NCI-H345 (cell line): ENCODE results near the gene ATF7.
"Not testable (repeated sequence)": the region's sequence is repeated elsewhere in the genome, so short reads cannot be mapped to it uniquely, and the experiment has no call there.

Source experiments
- DNase-seq: peaks from one replicate; lab custom pipeline; 2025; lab: John Stamatoyannopoulos, UW

Gene ATF7

GRCh38 chr12:53626702-53627169 is 554 bp upstream of the ATF7 start:
- no peak for DNase-seq

GRCh38 chr12:53625373-53625945 is 723 bp downstream of the ATF7 start:
- no peak for DNase-seq

- DNase-seq = no peak
These were observed 1.2 kb downstream of the ATF7 start for GRCh38 chr12:53624956-53625355.

DNA sequence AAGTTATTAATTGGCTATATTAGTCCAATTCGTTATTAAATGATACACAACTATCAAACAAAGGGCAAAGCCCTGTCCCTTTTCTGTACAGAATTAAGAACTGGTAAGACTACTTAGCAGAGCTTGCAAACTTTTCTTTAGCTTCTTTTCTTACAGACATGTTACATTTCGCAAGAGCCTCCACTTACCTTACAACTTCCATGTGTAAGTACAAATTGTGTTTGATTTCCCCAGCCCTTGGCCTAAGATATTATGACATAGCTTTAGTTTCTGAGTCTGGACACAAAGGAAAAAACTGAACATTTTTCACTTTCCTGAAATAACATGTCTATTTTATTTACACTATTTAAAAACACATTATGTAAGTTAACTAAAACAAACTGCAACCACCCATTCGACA is 1.7 kb downstream of the ATF7 start:
- no peak for DNase-seq

- DNase-seq = no peak
These were observed 2.4 kb downstream of the ATF7 start for GRCh38 chr12:53623548-53624385.

DNA sequence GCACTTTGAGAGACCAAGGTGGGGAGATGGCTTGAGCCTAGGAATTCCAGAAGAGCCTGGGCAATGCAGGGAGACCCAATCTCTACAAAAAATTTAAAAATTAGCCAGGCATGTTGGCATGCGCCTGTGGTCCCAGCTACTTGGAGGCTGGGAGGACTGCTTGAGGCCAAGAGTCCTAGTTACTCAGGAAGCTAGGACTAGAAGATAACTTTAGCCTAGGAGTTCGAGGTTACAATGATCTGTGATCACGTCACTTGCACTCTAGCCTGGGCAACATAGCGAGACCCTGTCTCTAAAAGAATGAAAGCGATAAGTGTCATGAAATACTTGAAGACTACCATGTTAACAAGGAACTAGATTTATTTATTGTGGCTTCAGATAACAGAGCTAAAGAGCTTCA is 3.5 kb downstream of the ATF7 start:
- DNase-seq = no peak

- DNase-seq = no peak
These were observed 7.9 kb downstream of the ATF7 start for GRCh38 chr12:53618275-53618674.

DNA sequence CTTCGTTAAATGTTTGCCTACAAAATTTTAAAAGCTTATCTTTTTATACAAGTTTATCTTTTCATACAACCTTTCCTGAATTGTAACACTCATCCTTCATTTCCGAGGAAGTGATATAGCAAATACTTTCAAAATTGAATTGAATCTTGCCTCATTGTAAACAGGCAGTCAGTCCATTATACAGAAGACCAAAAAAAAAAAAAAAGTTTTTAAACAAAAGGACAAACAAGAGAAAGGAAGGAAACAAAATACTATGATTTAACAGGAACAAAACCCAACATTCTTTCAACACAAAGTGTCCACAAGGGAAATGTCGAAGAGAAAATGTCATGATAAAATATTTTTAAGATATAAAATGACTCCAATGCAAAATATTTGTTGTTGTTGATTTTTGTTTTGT is 8.5 kb downstream of the ATF7 start:
- DNase-seq = no peak

- DNase-seq = no peak
These were observed 9.2 kb downstream of the ATF7 start for GRCh38 chr12:53616950-53617349.

DNA sequence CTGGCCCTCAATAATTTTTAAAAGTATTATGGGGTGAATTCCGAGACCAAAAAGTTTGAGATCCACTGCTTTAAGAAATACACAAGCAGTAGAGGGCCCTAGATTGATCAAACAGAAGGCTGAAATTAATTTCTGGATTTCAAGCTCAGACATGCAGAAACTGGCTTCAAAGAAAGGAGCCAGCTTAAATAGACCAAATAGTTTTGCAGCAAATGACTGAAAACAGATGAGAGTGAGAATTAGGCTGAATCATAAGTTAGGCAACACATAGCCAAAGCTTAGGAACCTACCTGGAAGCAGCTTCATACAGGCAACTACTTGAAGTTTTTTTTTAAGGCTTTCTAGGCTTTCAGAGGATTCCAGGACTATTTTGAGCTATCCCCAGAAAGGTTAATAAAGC is 12.4 kb downstream of the ATF7 start:
- no peak for DNase-seq

- no peak for DNase-seq
These were observed 13.2 kb downstream of the ATF7 start for GRCh38 chr12:53612978-53613377.

GRCh38 chr12:53611304-53611703 is 14.9 kb downstream of the ATF7 start:
- no peak for DNase-seq

GRCh38 chr12:53606688-53607087 is 19.5 kb downstream of the ATF7 start:
- DNase-seq = not testable (repeated sequence)

DNA sequence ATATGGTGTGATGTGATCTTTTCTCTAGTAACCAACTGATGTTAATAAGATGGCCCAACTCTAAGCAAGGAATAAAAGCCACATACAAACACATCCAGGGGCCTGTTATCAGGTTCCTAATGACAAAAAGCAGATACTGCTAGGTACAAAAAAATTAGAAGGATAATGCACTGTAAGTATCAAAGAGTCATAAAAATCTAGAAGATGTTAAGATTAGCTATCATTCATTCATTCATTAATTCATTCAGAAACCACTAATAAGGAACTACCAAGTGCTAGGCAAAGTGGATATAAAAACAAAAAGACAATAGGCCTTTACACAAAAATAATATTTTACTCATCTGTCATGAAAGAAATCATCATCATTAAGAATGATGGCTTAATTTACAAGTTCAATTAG is 21.6 kb downstream of the ATF7 start:
- no peak for DNase-seq

DNA sequence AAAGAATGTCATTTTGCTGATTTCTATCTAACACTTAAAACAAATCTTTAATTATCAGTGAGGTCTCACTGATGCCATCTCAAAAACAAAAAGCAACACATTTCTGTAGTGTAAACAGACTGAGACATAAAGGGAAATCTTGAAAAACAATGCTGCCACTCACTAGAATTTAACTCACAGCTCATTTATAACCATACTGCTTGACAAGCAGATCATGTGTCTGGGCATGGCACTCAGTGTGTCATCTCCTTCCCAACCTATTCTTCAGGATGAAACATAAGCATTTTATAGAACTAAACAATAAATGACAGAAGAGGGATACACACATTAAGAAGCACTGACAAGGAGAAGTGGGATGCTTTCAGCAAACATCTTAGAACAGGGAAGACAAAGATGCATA is 22.4 kb downstream of the ATF7 start:
- DNase-seq = no peak

- no peak for DNase-seq
These were observed 23.0 kb downstream of the ATF7 start for GRCh38 chr12:53603196-53603595.

DNA sequence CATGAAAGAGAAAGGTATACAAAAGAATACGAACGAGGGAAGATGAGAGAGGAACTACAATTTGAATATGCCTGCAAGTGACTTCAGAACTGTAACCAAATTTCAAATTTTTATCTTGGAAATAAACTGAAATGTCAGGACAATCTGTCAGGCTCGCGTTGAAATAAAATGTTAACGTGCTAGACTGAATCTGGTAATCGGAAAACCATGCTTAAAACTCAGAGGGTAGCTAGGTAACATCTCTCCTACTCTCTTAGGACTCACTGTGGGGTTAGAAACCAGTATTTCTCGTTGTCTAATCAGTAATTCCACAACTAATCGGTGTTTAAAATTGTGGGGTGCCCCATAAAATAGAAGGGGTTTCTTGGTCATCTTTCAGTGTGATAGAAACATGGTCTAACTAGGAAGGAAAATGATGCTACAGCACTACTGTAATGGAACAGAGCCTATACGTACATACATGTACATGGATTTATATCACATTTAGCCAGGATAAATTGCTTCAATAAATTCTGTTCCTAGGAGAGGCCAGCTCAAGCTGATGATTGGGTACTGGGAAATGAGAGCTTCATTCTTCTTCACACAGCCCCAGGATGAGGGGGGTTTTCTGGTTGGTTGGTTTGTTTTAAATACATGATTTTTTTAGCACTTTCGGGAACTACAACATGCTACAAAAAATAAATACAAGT is 23.9 kb downstream of the ATF7 start:
- DNase-seq = no peak

DNA sequence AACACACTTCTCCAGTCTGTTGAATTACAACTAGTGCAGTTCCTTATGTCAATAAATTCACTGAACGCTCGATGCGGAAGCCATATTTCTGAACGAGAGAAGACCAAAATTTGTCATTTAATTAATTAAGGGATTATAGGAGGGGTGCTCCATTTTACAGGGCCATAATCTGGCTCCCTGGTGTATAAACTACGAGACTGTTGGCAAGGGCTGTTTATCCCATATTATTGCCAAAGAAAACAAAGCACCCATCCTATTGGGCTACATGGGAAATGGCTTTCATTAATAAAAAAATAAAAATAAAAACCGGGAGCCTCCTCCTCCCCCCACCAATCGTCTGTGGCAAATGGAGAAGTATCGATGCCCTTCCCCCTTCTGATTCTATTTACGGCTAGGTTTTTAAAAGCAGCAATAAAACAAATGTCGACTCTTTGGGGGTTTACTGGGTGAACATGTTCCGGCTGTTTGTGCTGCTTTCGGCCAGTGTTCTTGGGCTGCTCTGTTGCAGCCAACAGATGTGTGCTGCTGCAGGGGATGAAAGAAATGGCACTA is 24.8 kb downstream of the ATF7 start:
- DNase-seq = no peak

DNA sequence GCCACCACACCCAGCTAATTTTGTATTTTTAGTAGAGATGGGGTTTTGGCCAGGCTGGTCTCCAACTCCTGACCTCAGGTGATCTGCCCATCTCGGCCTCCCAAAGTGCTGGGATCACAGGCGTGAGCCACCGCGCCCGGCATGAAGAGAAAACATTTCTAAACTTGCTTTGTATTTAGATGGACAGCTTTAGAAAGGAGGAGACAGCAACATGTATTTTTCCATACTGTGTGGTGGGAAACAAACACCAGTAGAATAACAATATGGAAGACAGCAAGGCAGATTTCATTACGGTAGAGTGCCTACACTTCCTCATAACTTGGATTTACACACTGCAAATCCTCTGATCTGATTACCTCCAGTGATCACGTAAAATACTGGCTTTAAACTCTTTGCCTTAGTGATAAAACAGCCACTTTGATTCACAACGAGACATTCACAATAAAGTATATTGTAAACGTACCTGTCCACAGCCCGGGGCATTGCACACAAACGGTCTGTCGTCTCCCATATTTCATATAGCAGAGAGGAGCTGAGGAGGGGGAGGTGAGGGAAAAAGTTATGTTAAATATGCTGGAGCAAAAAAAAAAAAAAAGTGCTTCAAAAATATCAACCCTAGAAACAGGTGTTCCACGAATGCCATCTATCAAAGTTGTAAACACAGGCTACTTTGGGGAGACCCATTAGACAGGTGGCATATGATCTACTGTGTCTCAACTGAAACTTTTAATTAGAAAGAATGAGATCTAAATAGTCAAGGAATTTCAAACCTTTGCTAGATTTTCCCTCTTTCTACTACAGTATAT is 25.5 kb downstream of the ATF7 start:
- no peak for DNase-seq

GRCh38 chr12:53599579-53599978 is 26.6 kb downstream of the ATF7 start:
- no peak for DNase-seq

DNA sequence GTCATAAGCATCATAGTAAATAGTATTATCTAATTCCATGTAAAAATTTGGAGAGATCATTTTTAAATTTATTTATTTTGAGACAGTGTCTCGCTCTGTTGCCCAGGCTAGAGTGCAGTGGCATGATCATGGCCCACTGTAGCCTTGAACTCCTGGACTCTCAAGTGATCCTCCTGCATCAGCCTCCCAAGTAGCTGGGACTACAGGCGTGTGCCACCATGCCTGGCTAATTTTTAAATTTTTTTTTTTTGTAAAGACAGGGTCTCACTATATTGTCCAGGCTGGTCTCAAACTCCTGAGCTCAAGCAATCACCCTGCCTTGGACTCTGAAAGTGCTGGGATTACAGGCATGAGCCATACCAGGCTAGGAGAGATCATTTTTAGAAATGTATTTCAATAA is 27.2 kb downstream of the ATF7 start:
- DNase-seq = not testable (repeated sequence)

DNA sequence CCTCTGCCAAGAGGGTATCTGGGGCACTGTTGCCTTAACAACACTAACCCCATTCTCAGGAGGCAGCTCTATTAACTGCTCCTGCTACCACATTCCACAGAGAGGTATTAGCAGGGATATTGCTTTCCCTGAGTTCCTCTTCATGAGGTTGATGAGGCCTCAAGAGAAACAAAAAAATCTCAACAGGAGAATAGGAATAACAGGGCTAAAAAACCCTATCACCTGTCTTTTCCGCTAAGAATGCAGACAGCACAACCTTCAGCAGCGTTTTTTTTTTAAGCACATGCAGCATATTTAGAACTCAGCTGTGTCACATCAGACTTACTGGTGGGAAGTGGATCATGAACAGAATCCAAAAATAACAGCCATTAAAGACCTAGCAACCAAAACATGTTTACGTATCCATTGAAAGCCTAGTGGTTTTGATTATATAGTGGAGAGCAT is 29.2 kb downstream of the ATF7 start:
- DNase-seq = no peak
